ENCODE results near the gene AGFG1. TPM values are rescaled to one million over a fixed set of nuclear protein-coding genes. Genes with fewer than 3 reads are reported as not detected.

AGFG1 gene
- total RNA-seq, 1 donor from 2014 or later, result 25.5 TPM

- DNase-seq (ENCODE audit: low spot score in 2 of 2), result no peak
- no peak overlapping the region for H3K27ac ChIP-seq
Observed at GRCh38 chr2:227606476-227606875, 134.5 kb downstream of the AGFG1 start.

GRCh38 chr2:227607941-227608340 is 136.0 kb downstream of the AGFG1 start:
- H3K27ac ChIP-seq, result no peak overlapping the region
- no peak for DNase-seq (ENCODE audit: low spot score in 2 of 2)
- no peaks in the 10 kb centered on the region for H3K36me3 ChIP-seq
- H3K4me1 ChIP-seq, result no peaks in the 10 kb centered on the region
- H3K4me3 ChIP-seq, result no peak overlapping the region
- no peak for TF ChIP-seq CTCF (IDR thresholded peaks at IDR 0.05)
- no peaks in the 10 kb centered on the region for H3K9me3 ChIP-seq
- intact Hi-C loops (cut with DNase I), result no loop called here
- no peaks in the 10 kb centered on the region for H3K27me3 ChIP-seq

More at GRCh38 chr2:227606476-227606875, 134.5 kb downstream of the AGFG1 start:
- intact Hi-C loops (cut with DNase I), result no loop called here
- H3K36me3 ChIP-seq, result no peaks in the 10 kb centered on the region
- TF ChIP-seq CTCF (IDR thresholded peaks at IDR 0.05), result no peak
- no peaks in the 10 kb centered on the region for H3K4me1 ChIP-seq
- no peak overlapping the region for H3K4me3 ChIP-seq
- H3K27me3 ChIP-seq, result no peaks in the 10 kb centered on the region
- no peaks in the 10 kb centered on the region for H3K9me3 ChIP-seq

- Histone ChIP-seq H3K4me3 (no peak overlapping the region), H3K27me3 (no peaks in the 10 kb centered on the region), H3K36me3 (no peaks in the 10 kb centered on the region), H3K27ac (no peak overlapping the region), H3K4me1 (no peaks in the 10 kb centered on the region), H3K9me3 (no peaks in the 10 kb centered on the region)
- intact Hi-C loops (cut with DNase I), result no loop called here
- no peak for TF ChIP-seq CTCF (IDR thresholded peaks at IDR 0.05)
- no peak for DNase-seq (ENCODE audit: low spot score in 2 of 2)
Observed at GRCh38 chr2:227608561-227609338, 136.8 kb downstream of the AGFG1 start.

GRCh38 chr2:227610123-227610522 is 138.2 kb downstream of the AGFG1 start:
- intact Hi-C loops (cut with DNase I), result no loop called here
- no peaks in the 10 kb centered on the region for H3K36me3 ChIP-seq

More at GRCh38 chr2:227610123-227610522, 138.2 kb downstream of the AGFG1 start:
- no peak overlapping the region for H3K27ac ChIP-seq
- no peaks in the 10 kb centered on the region for H3K9me3 ChIP-seq
- no peaks in the 10 kb centered on the region for H3K27me3 ChIP-seq
- H3K4me1 ChIP-seq, result no peaks in the 10 kb centered on the region
- TF ChIP-seq CTCF (IDR thresholded peaks at IDR 0.05), result no peak
- no peak for DNase-seq (ENCODE audit: low spot score in 2 of 2)
- no peak overlapping the region for H3K4me3 ChIP-seq

Other genes with a start within 250 kb of the AGFG1 start
- gene MFF, start 146.9 kb upstream of the AGFG1 start, total RNA-seq, result 65.9 TPM
- not detected for gene TM4SF20, start 92.8 kb upstream of the AGFG1 start, total RNA-seq
- gene SCYGR1, start 84.2 kb upstream of the AGFG1 start, total RNA-seq, result not detected
- not detected for gene SCYGR2, start 126.7 kb downstream of the AGFG1 start, total RNA-seq
- gene SCYGR3, start 142.7 kb downstream of the AGFG1 start, total RNA-seq, result not detected
- gene SCYGR4, start 145.3 kb downstream of the AGFG1 start, total RNA-seq, result not detected
- not detected for gene SCYGR5, start 194.6 kb downstream of the AGFG1 start, total RNA-seq
- 16.5 TPM for gene SLC19A3, start 245.9 kb downstream of the AGFG1 start, total RNA-seq

Measured in ascending aorta (tissue), 2 donors.